Measurements from ENCODE around the gene PHF19.
A peak's percentile ranks its signal among the peaks of the same experiment; 100 is the strongest.

PHF19 gene

DNA sequence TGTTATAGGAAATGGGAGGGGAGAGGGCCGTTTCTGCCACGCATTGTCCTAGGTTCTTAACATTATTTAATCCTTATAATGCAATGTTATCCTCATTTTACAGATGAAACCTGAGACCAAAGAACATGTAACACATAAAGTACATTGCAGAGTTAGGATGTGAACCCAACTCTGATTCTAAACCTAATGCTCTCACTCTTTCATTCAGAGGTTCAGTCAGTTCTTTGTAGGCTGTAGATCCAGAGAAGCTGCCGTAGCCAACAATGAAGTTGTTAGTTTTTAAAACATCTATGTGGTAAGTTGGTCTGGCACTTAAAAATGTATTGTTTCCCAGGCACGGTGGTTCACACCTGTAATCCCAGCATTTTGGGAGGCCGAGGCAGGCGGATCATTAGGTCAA, 23.8 kb downstream of the PHF19 start:
- DNase-seq (ENCODE audit: low spot score) = no peak

DNA sequence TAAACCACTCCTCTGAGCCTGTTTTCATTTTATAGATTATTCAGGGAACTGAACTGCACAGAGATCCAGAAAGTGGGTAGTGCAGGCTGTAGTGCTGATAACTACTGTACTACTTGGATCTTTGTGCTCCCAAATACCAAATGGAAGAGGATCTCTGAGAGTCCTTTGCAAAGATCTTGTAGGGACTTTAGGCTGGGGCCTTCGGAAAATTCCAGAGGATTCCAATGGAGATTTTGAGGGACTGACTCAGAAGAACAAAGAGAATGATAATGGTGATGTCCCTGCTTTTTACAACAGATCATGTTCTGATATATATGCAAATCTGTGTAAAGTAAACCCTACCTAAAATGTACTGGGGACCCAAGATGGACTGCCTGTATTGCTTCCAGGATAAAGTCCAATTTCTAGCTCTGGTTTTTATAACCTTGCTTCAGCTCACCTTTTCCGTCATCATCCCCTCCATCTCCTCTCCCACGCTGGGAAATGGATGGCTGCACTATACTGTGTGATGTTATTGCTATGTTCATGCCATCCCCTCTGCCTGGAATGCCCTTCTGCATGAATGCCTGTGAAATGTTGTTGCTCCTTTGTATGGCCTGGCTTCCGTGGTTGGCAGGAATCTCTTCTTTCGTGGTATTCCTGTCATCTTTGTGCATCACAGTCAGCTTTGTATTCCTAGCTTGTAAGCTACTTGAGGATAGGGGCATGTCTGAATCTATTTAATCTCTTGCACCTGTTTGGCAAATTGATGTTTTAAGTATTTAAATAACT, 24.6 kb downstream of the PHF19 start:
- DNase-seq (ENCODE audit: low spot score) = no peak

- DNase-seq (ENCODE audit: low spot score) = no peak
Observed at GRCh38 chr9:120851449-120851848, 25.5 kb downstream of the PHF19 start.

GRCh38 chr9:120850315-120850714, 26.7 kb downstream of the PHF19 start:
- no peak for DNase-seq (ENCODE audit: low spot score)

DNA sequence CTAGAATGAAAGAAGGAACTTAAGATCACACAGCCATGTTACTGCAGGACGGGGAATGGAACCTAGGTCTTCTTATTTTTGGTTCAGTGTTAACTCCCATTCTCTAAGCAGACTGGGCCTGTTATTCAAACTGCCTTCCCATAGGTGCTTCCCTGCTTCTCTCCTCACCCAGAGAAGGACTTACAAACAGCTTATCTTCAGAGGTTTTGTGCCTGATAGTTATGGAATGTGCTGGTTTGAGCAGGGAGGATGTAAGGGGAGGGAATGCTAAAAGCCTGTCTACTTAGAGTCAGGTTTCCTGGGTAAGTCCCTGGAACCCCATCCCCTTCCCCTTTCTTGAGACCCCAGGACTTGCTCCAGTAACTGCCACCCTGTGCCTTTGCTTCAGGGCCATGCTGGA, 30.1 kb downstream of the PHF19 start:
- DNase-seq (ENCODE audit: low spot score) = no peak

DNA sequence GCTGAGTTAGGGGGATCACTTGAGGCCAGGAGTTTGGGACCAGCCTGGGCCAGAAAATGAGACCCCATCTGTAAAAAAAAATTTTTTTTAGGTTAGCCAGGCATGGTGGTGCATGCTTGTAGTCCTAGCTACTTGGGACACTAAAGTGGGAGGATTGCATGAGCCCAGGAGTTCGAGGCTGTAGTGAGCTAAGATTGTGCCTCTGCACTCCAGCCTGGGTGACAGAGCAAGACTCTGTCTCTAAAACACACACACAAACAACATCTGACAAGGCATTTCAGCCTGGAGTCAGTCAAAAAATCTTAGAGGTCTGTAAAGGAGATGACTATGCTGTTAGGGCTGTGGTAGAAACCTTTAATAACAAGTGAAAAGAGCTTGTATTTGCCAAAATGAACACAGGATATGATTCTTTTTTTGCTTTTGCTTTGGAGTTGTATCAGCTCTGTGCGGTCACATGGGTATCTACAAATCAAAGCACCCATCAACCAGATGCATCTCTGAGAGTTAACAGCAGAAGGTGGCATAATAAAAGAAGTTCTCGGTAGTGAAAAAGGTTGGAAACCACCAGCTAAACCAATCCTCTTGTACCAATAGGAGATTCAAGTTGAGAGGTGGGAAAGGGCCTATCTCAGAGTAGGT, 30.6 kb downstream of the PHF19 start:
- DNase-seq (ENCODE audit: low spot score) = no peak

- DNase-seq (ENCODE audit: low spot score) = no peak
Observed at GRCh38 chr9:120845255-120845654, 31.7 kb downstream of the PHF19 start.

GRCh38 chr9:120842685-120843485, 34.1 kb downstream of the PHF19 start, which contains the start of gene PSMD5:
TSS of gene PSMD5 (minus strand) at chr9:120842922. CDS start at chr9:120842909, 13 bp downstream.
- DNase-seq (ENCODE audit: low spot score) = peak; percentile 97

DNA sequence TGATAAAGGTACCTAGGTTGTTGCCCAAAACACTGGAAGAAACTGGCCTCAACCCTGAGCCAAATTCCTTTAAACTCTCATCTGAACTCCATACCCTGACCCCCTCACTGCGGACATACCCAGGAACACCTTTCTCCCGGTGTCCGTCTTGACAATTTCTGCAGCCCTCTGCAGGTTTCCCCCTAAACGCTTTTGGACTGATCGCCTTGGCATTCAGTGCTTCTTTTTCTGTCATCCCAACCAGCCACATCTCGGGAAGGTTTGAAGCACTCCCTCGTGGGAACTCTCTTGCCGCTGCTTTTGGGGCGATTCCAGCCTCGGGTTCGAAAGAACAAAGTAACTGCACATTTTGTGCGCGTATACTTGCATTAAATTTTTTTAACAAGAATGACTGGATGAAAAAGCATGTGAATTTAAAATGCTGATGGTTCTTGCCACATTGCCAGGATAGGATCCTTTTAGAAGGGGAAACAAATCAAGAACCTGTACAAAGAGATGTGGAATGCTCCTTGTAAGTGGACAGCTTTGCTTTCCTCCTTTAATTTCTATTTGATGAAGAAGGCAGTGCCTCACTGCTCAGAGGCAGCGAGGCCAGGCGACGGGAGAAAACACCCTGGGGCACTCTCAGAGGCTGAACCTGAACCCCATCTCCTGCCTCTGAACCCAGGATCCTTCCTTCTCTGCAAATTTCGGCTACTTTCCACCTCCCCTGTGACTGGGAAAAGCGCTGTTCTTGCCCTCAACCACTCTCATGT, 34.9 kb downstream of the PHF19 start:
- no peak for DNase-seq (ENCODE audit: low spot score)

DNA sequence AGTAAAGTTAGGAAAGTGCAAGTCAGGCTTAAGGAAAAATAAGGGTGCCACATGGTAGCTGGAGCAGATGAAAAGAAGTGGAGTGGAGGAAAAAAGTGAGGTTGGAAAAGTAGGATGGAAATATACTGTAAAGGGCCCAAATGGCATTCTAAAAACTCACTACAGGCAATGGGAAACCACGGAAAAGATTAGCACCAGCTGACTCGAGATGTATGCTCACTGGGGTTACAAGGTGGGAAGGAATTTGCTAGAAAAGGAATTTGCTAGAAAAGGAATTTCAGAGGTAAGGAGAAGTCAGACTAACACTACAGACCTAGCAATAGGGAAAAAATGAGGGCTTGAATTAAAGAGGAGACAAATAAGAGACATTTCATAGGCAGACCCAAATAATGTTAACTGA, 37.8 kb downstream of the PHF19 start:
- DNase-seq (ENCODE audit: low spot score) = no peak

GRCh38 chr9:120837921-120838320, 39.1 kb downstream of the PHF19 start:
- no peak for DNase-seq (ENCODE audit: low spot score)

GRCh38 chr9:120833325-120833724, 43.7 kb downstream of the PHF19 start:
- DNase-seq (ENCODE audit: low spot score) = no peak

- DNase-seq (ENCODE audit: low spot score) = no peak
Observed at GRCh38 chr9:120832807-120833206, 44.2 kb downstream of the PHF19 start.

DNA sequence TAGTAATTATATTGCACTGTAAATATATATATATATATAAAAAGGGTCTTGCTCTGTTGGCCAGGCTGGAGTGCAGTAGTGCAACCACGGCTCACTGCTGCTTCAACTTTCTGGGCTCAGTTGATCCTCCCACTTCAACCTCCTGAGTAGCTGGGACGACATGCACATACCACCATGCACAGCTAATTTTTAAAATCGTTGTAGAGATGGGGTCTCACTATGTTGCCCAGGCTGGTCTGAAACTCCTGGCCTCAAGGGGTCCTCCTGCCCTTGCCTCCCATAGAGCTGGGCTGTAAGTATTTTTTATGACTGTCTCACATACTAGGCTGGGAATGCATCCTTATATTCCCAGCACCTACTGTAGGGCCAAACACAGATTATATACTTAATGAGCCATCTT, 46.1 kb downstream of the PHF19 start:
- DNase-seq (ENCODE audit: low spot score) = no peak

DNA sequence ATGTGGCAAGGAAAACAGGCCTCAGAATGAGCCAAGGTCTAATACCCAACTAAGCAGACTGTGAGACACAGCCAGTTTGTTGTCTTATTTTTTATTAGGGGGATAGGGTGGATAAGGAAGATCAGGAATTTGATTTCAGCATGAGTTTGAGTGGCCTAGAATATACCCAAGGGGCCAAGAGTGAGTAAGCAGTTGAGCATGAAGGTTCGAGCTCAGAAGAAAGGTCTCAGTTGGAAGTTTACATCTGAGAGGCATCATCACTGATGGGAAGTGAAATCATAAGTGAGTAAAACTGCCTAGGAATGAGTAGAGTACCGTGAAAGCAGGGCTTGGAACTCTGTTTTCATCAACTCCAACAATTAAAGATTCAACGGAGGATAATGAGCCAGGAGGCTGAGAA, 46.8 kb downstream of the PHF19 start:
- DNase-seq (ENCODE audit: low spot score) = peak; percentile 18

GRCh38 chr9:120829650-120830049, 47.3 kb downstream of the PHF19 start:
- no peak for DNase-seq (ENCODE audit: low spot score)

DNA sequence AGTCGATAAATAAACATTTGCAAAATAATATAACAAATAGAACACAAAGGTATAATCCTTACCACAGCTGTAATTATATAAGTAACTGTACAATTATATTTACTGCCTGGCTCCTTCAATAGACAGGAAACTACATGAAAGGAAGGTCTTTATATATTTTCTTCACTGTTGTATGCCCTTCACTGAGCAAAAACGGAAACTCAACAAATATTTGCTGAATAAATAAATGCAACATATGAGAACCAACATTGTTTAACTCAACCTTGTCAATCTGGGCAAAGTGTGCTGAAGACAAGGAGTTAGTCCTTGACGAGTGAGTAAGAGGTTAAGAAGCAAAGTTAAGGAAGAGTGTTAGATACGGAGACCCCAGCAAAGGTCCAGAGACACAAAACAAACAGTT, 56.9 kb downstream of the PHF19 start:
- DNase-seq (ENCODE audit: low spot score) = no peak

DNA sequence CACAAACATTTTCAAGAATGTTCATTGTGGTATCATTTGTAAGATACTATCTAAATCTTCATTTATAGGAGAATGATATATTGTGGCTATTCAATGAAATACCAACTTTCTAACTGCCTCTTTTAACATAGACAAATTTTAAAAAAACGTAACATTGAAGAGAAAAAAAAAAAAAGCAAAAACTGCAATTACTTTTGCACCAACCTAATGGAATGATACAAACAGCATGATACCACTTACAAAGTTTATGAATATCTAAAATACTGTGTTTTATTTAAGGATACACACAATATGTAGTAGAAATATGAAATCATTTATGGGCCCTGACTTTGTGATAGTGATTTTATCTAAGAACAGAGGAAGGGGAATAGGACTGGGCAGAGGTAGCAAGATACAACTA, 58.4 kb downstream of the PHF19 start:
- DNase-seq (ENCODE audit: low spot score) = no peak

DNA sequence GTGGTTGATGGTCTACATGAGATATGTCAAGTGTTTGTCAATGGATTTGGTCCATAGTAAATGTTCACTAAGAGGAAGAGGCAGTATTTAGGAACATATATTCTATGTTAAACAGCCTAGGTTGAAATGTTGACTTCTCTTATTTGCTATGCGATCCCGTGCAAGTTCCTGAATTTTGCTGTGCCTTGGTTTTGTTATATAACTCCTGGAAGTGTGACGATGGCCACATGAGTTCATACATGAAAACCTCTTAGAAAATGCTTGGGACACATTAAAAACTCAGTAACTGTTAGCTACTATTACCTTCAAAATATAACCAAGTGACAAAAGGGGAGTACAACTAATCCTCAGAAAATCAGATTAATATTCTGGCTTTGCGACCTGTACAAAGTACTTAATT, 61.9 kb downstream of the PHF19 start:
- DNase-seq (ENCODE audit: low spot score) = no peak

- no peak for DNase-seq (ENCODE audit: low spot score)
Observed at GRCh38 chr9:120808931-120809330, 68.1 kb downstream of the PHF19 start.

- DNase-seq (ENCODE audit: low spot score) = no peak
Observed at GRCh38 chr9:120807607-120808379, 69.2 kb downstream of the PHF19 start.

Data from hepatic stellate cell (primary cell).